Amniotic stem cell (primary cell): Measurements from ENCODE around the gene NOG.

Experiments
- DNase-seq: peaks from one replicate; lab custom pipeline; 2025; lab: John Stamatoyannopoulos, UW

NOG gene

GRCh38 chr17:56636265-56636664 is 42.8 kb downstream of the NOG start:
- DNase-seq: no peak

GRCh38 chr17:56637254-56637653 is 43.8 kb downstream of the NOG start:
- DNase-seq: no peak

GRCh38 chr17:56638591-56639051 is 45.1 kb downstream of the NOG start:
- no peak for DNase-seq

- DNase-seq: no peak
Observed at GRCh38 chr17:56639517-56639916, 46.0 kb downstream of the NOG start.

- no peak for DNase-seq
Observed at GRCh38 chr17:56640116-56640515, 46.6 kb downstream of the NOG start.

GRCh38 chr17:56641373-56641772 is 47.9 kb downstream of the NOG start:
- no peak for DNase-seq

GRCh38 chr17:56641894-56642293 is 48.4 kb downstream of the NOG start:
- DNase-seq: no peak

GRCh38 chr17:56642424-56642823 is 48.9 kb downstream of the NOG start:
- DNase-seq: no peak
